Pancreas (tissue), 10 donors: ENCODE results near the gene NRP2. TPM values are rescaled to one million over a fixed set of nuclear protein-coding genes. Genes with fewer than 3 reads are reported as not detected.
A peak's percentile ranks its signal among the peaks of the same experiment; 100 is the strongest.

Source experiments
- ATAC-seq, 4 donors: fragments of 200-7000 bp; cut with Tn5 transposase; one replicate each; pipeline versions ENCODE4 v1.8.0 to v1.9.1; 2020; ENCODE audit warnings: mild to moderate bottlenecking in 4 of 4, moderate library complexity in 4 of 4
- DNase-seq, 6 donors: peaks; one replicate each; pipeline ENCODE4 v3.0.0-alpha.2; 2020
- FAIRE-seq: peaks from 2 replicates; lab custom pipeline; 2012; peaks lifted over from hg19 to GRCh38; lab: Jason Lieb, UNC
- H3K27ac ChIP-seq, 4 donors: fragments of 200-600 bp; sonication (generic); 1 replicate in 3 of 4; 2 replicates in 1 of 4; pipeline versions ENCODE4 v1.5.0 to v1.8.0; 2020
- H3K27me3 ChIP-seq, 4 donors: fragments of 200-600 bp; one replicate each; pipeline ENCODE4 v1.8.0; 2021
- H3K36me3 ChIP-seq, 3 donors: fragments of 200-600 bp; sonication (generic) in 1 of 3; one replicate each; pipeline versions ENCODE4 v1.5.0 to v1.8.0; 2020 to 2021
- H3K4me1 ChIP-seq, 3 donors: fragments of 200-600 bp; one replicate each; pipeline ENCODE4 v1.8.0; 2021
- H3K4me3 ChIP-seq, 4 donors: fragments of 200-600 bp; sonication (generic) in 2 of 4; one replicate each; pipeline versions ENCODE4 v1.5.0 to v1.8.0; 2020 to 2021
- H3K9me3 ChIP-seq, 4 donors: fragments of 200-600 bp; one replicate each; pipeline ENCODE4 v1.8.0; 2021
- WGBS, 2 donors: extraction: QIAGEN DNeasy Blood & Tissue Kit; methylation state at CpG; one replicate each; pipeline ENCODE4 v1.1.7; 2013; 5-methylcytosine and 5-hydroxymethylcytosine counted together
- intact Hi-C, 3 donors: fragments of 100-400 bp; cut with DNase I; formaldehyde crosslinking; loops; one replicate each; pipeline versions ENCODE4 v1.11.1 to v1.14.2; 2022
- polyA plus RNA-seq, 2 donors: library from polyadenylated mRNA; stranded (reverse); fragments of 200-250 nt; gene quantifications; one replicate each; pipeline ENCODE4 v1.2.3, GENCODE V29; 2013
- total RNA-seq, 6 donors: library from RNA; stranded (reverse); fragmentation: NEBNext Ultra II Directional in 4 of 6; extraction: Animal tissue kit (Norgen Biotek cat#: 25700) in 4 of 6; gene quantifications; one replicate each; pipeline versions ENCODE4 v1.2.1 to v1.2.4, GENCODE V29; 2021 to 2023
- TF ChIP-seq, protein P1 (sequence below), 4 donors: fragments of 200-600 bp; sonication (generic) in 3 of 4; IDR thresholded peaks; one replicate each; pipeline versions ENCODE4 v1.5.0 to v1.8.0; 2021; ENCODE audit warnings: antibody characterized with exemption in 4 of 4
- donor health status: healthy with polysubstance abuse.
- donor health status: DM: no; HTN: no; CAD: no; lungs with moderate emphysema.
- donor health status: DM: no; HTN: no; CAD: no.
- donor health status: control.
- donor health status: control.
- donor health status: Bipolar disorder and iron deficiency.
- donor health status: DM: yes; HTN: yes; CAD: no.
- donor health status: DM: no; HTN: no; CAD: no.
- donor health status: DM: no; HTN: no; CAD: no.
- donor health status: DM: yes; HTN: yes; CAD: no.

Gene NRP2
- total and polyA plus RNA-seq, 8 donors, result 0.65 to 11.0 (median 1.6) TPM

DNA sequence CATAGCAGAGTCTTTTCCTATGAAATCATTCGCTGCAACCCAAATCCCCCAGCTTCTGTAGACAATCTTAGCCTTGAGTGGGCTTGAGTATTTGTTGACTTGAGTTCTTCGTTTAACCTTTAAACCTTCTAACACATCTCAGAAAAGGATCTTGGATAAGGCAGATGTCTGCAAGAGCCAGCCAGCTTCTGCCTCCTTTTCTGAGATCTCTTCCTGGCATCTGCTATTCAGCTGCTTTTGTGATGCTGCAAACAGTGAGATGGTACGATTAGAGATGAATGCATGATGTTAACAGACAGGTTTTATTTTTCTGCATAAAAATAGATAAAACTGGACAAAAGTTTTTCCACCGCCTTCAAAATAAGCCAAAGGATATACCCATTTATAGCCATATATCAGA, 37.5 kb downstream of the NRP2 start:
- no peak overlapping the region for H3K27ac ChIP-seq
- no peak for DNase-seq
- H3K4me3 ChIP-seq, result no peak overlapping the region
- TF ChIP-seq, protein P1, sequence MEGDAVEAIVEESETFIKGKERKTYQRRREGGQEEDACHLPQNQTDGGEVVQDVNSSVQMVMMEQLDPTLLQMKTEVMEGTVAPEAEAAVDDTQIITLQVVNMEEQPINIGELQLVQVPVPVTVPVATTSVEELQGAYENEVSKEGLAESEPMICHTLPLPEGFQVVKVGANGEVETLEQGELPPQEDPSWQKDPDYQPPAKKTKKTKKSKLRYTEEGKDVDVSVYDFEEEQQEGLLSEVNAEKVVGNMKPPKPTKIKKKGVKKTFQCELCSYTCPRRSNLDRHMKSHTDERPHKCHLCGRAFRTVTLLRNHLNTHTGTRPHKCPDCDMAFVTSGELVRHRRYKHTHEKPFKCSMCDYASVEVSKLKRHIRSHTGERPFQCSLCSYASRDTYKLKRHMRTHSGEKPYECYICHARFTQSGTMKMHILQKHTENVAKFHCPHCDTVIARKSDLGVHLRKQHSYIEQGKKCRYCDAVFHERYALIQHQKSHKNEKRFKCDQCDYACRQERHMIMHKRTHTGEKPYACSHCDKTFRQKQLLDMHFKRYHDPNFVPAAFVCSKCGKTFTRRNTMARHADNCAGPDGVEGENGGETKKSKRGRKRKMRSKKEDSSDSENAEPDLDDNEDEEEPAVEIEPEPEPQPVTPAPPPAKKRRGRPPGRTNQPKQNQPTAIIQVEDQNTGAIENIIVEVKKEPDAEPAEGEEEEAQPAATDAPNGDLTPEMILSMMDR (IDR thresholded peaks at IDR 0.05), result no peak
- intact Hi-C loops, result no loop called here
- WGBS, 2 donors, result 65 to 73% methylated on average over 4 of the region's 4 CpGs
- no peaks in the 10 kb centered on the region for H3K36me3 ChIP-seq
- no peak for ATAC-seq
- H3K9me3 ChIP-seq, result no peaks in the 10 kb centered on the region
- H3K27me3 ChIP-seq, result no peaks in the 10 kb centered on the region
- no peaks in the 10 kb centered on the region for H3K4me1 ChIP-seq
- no peak for FAIRE-seq

DNA sequence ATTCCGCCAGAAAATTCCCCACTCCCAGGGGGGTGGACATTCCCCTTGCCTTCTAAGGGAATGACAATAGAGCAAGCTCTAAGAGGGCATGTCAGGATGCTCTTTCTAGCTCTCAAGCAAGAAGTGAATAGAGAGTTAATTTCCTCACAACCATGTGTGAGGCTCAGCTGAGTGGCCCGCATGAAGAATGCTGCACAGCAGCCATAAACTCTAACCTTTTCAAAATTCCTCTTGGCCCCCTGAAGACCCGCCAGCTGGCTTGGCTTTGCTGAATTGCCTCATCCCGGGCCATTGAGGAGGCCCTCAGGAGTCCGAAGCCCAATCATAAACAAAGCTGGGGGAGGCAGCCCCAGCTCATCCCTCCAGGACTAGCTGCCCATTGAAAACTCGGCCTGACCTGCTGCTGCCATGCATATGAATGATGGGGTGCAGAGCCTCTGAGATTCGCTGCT, 38.2 kb downstream of the NRP2 start:
- intact Hi-C loops, result no loop called here
- Histone ChIP-seq H3K9me3 (no peaks in the 10 kb centered on the region), H3K27ac (no peak overlapping the region), H3K4me3 (no peak overlapping the region), H3K27me3 (no peaks in the 10 kb centered on the region), H3K36me3 (no peaks in the 10 kb centered on the region), H3K4me1 (no peaks in the 10 kb centered on the region)
- ATAC-seq (no peak), DNase-seq (no peak), FAIRE-seq (no peak)
- TF ChIP-seq, protein P1 (IDR thresholded peaks at IDR 0.05), result no peak
- 54 to 58% methylated on average over 7 of the region's 7 CpGs for WGBS, 2 donors

DNA sequence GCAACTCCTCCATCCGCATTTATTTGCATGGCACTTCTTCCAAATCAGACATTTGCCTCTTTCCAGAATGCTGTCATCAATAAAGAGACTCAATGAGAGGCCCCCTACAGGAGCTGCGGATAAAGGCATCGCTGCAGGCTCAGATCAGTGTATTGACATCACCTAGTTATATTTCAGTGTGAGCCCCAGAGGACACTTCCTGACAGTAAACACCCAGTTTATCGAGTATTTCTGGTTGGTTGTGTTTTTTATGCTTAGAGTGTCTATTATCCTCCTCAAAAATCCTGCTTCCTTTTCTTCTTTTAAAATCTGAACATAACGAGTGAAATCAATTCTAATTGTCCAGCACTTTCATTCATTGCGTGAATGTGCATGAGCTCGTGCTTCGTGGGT, 38.8 kb downstream of the NRP2 start:
- DNase-seq (no peak), FAIRE-seq (no peak), ATAC-seq (no peak)
- TF ChIP-seq, protein P1 (IDR thresholded peaks at IDR 0.05), result no peak
- Histone ChIP-seq H3K27ac (no peak overlapping the region), H3K9me3 (no peaks in the 10 kb centered on the region), H3K4me3 (no peak overlapping the region), H3K27me3 (no peaks in the 10 kb centered on the region), H3K36me3 (no peaks in the 10 kb centered on the region), H3K4me1 (no peaks in the 10 kb centered on the region)
- intact Hi-C loops, result no loop called here
- WGBS, 2 donors, result 73 to 80% methylated on average over 8 of the region's 8 CpGs

DNA sequence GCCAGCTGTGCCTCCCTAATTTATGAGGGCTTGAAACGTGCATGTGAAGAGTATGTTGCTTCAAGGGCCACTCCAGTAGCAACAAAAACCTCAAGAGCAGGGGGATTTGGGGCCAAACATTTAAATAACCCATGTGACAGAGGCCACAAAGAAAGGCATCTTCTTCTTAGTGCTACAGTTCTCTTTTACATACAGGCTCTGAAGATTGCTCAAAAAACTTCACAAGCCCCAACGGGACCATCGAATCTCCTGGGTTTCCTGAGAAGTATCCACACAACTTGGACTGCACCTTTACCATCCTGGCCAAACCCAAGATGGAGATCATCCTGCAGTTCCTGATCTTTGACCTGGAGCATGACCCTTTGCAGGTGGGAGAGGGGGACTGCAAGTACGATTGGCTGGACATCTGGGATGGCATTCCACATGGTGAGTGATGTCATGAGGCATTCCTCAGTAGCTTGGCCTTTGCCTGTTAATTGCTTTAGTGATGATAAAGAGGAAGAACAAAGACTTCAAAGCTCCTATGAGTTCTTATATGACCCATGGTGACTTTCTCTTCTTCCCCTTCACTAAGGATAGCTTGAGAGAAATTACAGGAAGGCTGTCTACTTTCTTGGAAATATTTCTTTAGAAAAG, 40.1 kb downstream of the NRP2 start:
- WGBS, 2 donors, result 78 to 87% methylated on average over 4 of the region's 4 CpGs
- no peaks in the 10 kb centered on the region for H3K4me1 ChIP-seq

DNA sequence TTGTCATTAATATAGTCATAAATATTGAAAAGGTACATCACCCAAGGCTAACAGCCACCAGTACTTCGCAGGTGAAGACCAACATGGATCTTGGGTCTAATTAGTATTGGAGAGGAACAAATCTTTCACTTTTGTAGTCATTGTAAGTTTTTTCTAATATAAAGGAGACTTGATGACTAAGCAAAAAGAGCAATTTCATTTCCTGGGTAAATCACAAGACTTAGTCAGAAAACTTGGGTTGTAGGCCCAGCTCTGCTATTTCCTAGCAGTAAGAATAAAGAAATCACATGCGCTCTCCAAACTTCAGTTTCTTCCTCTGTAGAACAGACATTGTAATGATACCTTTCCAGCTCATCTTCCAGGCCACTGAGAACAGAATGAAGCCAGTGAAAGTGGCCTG, 40.9 kb downstream of the NRP2 start:
- intact Hi-C loops, result no loop called here
- Histone ChIP-seq H3K4me3 (no peak overlapping the region), H3K27ac (no peak overlapping the region), H3K9me3 (no peaks in the 10 kb centered on the region), H3K4me1 (no peaks in the 10 kb centered on the region), H3K36me3 (no peaks in the 10 kb centered on the region), H3K27me3 (no peaks in the 10 kb centered on the region)
- DNase-seq (no peak), ATAC-seq (no peak), FAIRE-seq (no peak)
- WGBS, 2 donors, result 97% methylated on average over 2 of the region's 2 CpGs
- TF ChIP-seq, protein P1 (IDR thresholded peaks at IDR 0.05), result no peak

More for the DNA sequence above, 40.1 kb downstream of the NRP2 start:
- TF ChIP-seq, protein P1 (IDR thresholded peaks at IDR 0.05), result no peak
- intact Hi-C loops, result no loop called here
- no peaks in the 10 kb centered on the region for H3K9me3 ChIP-seq
- no peaks in the 10 kb centered on the region for H3K27me3 ChIP-seq
- H3K4me3 ChIP-seq, result no peak overlapping the region
- FAIRE-seq, result no peak
- DNase-seq, result no peak
- ATAC-seq, result peak in 1 of 4 donors; percentile 36
- H3K36me3 ChIP-seq, result no peaks in the 10 kb centered on the region
- no peak overlapping the region for H3K27ac ChIP-seq
